MM.1S (cell line): ENCODE measurements around the gene ARMC12.

Source experiments
- CTCF ChIP-seq: fragments of 300-600 bp; sonication (generic); IDR thresholded peaks from 2 replicates; pipeline ENCODE4 v1.5.1; 2016; ENCODE audit warnings: antibody characterized with exemption, low read length, mixed read lengths
- EZH2 ChIP-seq: fragments of 300-600 bp; sonication (generic); optimal IDR thresholded peaks from 2 replicates; pipeline ENCODE3; 2017; ENCODE audit warnings: low read depth, mild to moderate bottlenecking, antibody characterized with exemption, low read length, mixed read lengths

- TF ChIP-seq CTCF: no peak
- no peak for TF ChIP-seq EZH2
Observed at GRCh38 chr6:35690484-35690883, 46.3 kb upstream of the ARMC12 start.
